Central memory CD4-positive, alpha-beta T cell (primary cell): ENCODE measurements around the gene NUP93.
"Not testable (repeated sequence)": the region's sequence is repeated elsewhere in the genome, so short reads cannot be mapped to it uniquely, and the experiment has no call there.

ENCODE experiments used
- DNase-seq: peaks from one replicate; pipeline ENCODE4 v3.0.0; 2022

The NUP93 gene

DNA sequence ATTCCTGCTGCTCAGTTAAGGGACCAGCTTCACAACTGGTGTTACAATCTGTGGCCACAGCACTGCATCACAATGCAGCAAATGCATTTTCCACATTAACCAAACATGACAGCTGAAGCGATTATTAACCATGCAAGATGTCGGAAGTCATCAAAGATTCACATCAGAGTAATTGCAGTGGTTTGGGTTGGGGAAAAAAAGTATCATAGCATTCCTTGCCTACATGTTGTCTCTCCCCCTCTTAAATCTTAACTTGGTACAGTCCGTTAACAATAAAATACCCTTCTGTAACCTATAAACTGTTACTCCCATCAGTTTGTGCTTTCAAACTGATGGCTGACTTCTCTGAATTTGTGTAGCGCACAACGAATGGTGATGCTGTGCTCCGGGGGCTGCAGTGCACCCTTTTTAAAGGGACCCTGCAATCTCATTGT is 51.6 kb downstream of the NUP93 start:
- DNase-seq: no peak

DNA sequence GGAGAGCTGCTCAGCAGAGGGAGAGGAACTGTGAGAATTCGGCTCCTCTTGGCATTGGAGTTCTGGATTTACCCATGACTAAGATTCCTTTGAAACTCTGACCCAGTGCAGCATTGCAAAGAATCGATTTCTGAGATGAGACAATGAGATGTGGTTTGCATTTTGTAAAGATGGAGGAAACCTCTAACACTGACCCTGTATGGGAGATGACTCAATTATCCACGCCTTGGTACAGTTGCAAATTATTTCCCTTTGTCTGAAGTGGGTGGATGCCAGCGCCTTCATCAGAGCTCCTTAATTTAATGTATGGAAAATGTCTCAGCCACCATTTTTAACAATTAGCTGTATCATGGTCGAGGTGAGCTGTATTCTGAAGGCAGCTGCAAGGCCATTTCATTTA is 53.4 kb downstream of the NUP93 start:
- DNase-seq: no peak

DNA sequence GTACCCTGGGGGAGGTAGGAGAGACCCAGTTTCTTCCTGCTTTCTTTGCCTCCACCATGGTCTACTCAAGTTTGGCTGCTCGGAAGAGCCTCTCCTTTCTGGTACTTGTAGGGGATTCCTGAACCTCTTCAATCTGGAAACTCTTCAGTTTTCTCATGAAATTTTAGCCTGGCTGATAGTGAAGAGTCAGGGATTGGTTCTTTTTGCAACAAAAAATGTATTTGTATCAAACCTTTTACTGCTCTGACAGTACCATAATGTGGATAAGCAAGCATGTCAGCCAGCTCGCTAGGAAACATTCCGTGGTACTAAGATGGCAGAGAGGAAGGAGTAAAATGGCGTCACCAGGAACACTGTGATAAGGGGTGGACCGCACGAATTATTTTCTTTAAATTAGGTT is 55.4 kb downstream of the NUP93 start:
- DNase-seq: no peak

DNA sequence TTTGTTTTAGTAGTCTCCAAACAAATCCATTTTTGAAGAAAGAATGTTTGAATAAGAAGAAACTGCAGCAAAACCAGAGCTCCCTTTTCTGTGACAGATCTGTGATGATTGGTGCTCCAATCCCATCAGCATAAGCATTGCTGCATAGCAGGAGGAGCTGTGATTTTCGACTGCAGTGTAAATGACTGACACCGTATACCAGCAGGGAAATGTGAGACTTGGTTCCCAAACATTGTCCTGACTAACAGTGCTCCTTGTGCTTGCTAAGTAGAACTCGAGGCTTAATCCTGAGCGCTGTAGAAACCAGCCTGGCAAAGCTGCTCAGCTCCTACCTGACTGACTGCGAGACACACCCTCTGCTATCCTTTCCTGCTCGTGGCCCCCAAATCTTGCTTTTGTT is 57.2 kb downstream of the NUP93 start:
- DNase-seq: no peak

DNA sequence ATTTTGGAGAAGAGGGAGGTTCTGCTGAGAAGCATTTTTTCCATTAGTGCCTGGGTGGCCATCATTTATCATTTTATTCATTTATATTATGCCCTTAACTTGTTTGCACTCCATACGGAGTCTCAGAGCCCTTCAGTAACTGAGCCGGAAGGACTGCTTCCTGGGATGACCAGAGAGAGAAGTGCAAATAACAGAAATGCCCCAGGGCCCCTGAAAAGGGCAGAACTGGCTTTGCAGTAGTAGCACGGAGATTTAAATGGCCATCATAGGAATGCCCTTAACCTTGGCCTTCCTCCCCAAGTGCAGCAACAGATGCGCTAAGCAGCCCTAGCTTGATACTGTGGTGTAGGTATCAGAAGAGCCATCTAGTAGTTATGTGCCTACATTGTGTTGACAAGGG is 58.5 kb downstream of the NUP93 start:
- no peak for DNase-seq

DNA sequence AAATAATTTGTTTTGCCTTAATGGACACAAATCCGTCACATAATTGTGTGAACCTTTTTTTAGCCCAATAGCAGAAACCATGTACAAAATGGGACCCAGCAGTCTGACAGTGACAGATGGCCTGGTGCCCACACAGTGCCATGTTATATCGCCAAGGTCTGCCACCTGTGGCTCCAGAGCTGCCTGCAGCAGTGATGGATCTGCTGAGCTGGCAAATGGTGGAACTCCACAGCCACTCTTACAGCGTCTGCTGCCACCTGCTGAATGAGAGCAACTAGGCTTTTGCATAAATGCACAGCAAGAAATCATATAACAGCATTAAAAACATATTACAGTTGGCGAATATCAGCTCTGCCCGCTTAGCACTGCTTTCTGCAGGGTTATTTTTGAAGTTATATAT is 59.4 kb downstream of the NUP93 start:
- DNase-seq: peak; percentile 3

DNA sequence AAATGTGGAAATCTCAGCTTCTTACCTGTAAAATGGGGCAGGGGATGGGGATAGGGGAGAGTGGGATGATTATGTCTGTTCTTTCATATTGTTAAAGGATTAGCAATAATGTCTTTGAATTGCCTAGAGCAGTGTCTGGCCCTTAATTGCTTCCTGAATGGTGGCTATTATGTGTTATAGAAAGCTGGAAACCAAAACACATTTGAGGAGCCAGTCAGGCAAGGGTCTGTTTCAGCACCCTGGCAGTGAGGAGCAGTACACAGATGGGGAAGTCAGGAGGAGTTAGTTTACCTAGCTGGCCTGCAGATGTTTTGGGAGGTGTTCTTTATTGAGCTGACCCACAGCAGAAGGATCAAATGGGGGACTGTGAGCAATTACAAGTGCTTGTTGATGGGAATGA is 63.0 kb downstream of the NUP93 start:
- no peak for DNase-seq

DNA sequence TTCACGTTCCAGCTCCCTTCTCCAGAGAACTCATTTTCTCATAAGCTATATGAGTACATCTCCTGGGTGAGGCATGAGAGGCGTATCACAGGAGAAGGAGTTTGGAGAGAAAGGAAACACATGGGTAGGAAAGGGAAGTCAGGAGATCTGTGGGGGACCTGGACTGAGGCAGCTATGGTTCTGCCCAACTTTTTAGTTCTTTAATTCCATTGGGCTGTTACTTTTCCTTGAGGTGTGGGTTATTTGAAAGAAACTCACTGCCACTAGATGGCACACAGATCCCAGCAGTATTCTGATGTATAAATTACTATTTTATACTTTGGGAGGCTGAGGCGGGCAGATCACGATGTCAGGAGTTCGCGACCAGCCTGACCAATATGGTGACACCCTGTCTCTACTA is 63.6 kb downstream of the NUP93 start:
- DNase-seq: no peak

DNA sequence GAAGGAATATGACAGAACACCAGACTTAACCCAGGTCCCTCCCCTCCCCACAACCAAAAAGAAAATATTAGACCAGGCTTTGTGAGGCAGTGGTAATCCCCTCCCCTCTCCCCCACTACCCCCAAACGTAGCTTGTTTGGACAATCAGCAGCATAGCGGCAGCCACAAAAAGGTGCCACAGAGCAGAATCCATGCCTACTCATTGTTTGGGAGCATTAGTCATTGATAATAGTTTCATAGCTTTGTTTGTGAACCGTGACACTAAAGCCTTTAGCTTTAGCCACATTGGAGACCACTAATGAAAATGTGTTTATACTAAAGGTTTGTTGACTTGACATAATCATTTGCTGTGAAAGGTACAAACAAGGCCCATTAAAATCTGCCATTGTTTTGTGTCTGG is 65.1 kb downstream of the NUP93 start:
- no peak for DNase-seq

DNA sequence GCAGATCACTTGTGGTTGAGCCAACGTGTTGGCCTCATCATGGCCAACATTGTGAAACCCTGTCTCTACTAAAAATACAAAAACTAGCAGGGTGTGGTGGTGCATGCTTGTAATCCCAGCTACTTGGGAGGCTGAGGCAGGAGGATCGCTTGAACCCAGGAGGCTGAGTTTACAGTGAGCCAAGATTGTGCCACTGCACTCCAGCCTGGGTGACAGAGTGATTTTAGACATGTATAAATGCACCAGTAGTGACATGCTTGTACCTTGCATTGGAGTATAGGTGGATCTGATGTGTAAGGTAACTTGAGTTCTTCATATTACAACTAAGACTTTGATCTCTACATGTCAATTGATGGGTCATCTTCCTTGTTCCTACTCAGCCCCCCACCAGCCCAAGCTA is 67.1 kb downstream of the NUP93 start:
- not testable (repeated sequence) for DNase-seq

DNA sequence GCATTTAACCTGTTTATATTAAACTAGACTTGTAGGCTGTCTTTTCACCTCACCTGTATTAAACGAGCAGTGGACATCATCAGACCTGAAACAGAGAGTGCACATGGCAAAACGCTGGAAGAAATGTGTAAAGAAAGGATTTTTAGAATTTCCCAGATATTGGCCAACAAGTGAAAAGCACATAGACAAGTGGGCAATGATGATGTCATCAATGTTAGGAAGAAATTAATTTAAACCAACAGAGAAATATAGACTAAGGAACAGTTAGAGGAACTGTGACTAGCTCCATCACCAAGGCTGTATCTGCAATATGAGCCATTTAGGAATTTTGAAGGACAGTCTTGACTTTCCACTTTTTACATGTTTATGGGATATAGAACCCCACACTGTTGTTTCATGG is 67.9 kb downstream of the NUP93 start:
- no peak for DNase-seq

DNA sequence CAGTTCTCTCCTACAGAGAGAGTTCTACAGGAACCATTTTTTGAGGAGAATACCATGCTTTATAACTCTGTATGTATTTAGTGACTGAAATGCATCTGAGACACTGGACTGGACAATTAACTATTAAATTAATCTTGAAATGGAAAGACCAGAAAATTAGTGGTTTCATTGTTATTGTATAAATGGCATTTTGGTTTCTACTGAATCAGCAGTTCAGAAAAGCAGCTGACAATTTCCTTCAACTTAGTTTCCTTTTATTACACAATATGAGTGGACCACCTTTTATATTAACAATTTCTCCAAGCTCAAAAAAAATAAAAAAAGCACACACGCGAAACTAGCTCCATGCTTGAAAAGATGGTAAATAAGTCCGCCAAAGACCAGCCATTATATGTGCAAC is 69.0 kb downstream of the NUP93 start:
- DNase-seq: no peak

DNA sequence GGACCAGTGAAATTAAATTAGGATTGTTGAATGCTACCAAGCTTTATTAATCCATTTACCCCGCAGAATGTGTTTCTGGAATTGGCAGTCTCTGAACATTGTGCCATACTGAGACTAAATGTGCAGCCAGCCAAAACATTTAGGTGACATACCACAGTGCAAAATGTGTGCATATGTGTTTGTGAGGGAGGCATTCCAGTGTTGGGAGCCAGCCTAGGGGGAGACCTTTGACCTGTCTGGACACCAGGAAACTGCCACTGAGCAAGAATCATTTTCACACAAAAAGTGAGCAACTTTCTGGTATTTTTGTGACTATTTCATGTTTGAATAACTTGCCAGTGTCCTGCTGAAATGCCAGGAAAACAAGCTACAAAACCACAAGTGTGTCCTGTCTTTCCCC is 70.4 kb downstream of the NUP93 start:
- no peak for DNase-seq

DNA sequence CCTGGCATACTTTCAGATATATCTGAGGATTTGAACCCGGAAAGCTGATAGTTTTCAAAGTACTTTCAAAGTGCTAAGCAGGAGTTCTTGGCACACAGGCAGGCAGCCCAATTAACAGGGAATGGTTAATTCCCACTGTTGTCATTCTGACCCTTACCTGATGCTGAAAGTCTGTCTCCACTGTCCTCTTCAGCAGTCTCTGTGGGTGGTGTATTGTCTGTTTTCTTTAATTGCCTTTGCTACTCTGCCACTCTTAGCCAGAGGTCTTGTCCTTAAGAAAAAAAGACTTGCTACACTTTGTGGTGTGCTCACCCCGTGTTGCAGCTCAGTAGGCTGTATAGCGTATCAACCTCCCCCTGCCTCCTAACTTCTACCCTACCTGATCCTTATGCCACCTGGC is 71.8 kb downstream of the NUP93 start:
- DNase-seq: no peak

DNA sequence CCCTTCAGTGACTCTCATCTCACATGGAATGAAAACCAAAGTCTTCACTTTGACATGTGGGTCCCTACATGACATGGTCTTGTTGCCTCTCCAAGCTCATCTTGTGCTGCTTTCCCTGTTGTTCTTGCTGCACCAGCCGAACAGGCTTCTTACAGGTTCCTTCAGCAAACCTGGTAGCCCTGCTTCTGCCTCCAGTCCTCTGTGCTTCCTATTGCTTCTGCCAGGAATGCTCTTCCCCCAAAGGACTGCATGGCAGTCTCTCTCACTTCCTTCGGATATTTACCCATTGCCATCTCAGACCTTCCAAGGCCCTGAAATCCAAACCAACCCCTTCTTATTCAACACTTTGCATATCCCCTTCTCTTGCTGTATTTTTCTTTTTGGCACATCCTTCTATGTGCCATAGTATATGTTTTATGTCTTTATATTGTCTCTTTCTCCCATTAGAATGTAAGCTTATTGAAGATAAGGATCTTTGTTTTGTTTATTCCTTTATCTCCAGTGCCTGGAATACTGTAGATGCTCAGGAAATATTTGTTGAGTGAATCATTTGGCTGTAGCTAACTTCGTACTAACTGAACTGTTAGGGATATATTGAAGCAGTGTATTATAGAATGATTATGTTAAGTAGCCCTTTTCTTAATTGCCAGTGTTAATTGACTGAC is 77.2 kb downstream of the NUP93 start:
- no peak for DNase-seq

DNA sequence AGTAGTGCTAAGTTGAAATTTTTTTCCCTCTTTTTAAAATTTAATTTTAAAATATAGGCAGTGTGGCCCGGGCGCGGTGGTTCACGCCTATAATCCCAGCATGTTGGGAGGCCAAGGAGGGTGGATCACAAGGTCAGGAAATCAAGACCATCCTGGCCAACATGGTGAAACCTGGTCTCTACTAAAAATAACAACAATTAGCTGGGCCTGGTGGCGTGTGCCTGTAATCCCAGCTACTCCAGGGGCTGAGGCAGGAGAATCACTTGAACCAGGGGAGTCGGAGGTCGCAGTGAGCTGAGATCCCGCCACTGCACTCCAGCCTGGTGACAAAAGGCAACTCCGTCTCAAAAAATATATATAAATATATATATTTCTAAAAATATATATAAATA is 77.7 kb downstream of the NUP93 start:
- not testable (repeated sequence) for DNase-seq

DNA sequence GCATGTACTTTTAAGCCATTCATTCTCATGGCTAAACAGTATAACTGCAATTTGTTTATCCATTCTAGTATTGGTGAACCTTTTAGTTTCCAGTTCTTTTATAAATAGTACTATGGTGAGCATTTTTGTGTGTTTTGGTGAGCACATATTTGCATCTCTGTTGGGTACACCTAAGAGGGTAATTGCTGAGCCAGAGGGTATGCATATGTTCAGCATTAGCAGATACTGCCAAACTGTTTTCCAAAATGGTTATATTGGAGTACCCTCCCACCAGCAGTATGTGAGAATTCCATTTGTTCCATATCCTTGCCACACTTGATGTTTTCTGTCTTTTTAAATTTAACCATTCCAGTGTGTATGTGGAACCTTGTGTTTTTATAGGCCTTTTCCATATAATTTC is 81.0 kb downstream of the NUP93 start:
- no peak for DNase-seq

DNA sequence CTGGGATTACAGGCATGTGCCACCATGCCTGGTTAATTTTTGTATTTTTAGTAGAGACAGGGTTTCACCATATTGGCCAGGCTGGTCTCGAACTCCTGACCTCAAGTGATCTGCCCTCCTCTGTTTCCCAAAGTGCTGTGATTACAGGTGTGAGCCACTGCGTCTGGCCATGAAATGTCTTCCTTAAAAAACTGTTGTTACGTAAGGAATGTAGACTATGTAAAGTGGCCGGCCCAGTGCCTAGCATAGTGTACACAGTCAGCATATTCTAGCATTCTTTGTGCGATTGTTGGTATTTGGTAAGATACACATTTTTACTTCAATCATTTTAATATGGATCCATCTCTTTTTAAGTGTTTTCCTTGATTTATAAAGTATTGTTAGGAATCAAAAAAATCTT is 81.7 kb downstream of the NUP93 start:
- DNase-seq: not testable (repeated sequence)

DNA sequence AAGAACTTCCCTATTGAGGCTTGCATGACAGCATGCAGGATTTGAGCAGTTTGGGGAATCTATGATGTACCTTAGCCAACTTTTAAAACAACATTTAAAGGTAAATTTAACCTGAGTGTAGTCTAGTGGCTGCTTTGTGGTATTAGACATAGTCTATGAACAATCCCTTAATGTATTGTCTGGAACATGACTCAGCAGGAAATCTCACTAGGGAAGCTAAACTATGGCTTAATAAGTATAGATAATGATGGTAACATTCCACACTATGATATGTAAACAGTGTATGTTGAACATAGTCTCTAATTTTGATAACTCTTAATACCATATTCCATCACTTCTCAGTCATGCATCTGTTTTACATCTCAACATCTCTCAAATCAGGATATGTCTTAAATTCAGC is 83.0 kb downstream of the NUP93 start:
- DNase-seq: no peak

DNA sequence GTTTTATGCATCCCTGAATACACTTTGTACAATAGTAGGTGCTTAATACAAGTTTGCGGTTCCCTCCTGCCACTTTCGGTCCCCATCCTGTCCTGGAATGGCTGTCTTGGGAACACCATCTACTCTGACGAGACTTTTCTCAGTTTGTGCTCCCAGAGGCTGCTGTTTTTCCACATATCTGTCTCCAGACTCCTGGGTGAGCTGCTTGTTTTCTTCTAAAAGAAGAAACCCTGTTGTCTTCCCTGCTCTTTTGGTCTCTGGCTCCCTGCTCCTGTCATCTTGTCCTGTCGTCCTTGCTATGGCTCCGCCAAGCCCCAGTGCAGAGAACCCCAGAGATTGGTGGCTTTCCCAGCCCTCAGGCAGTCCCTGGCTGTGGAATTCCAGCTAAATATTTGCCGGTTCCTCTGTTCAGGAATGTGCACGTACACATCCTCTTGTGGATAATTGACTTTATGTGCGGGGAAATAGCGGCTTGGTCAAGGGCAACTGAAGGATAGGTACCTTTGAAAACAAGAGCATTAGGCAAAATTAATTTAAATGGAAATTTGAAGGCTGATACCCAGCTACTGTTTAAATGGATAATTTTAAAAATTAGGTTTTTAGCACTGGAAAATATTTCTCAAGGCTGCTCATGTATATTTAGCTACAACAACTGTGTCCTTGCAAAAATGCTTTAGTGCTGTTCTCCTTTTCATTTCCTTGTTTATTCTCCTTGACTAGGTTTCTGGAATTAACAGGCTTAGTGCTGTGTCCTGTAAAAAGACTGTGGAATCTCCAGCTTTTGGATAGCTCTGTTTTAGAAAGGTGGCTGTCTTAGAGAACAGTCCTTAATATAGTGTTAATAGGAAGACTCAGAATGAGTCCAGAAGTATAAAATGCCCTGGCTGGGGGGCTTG is 84.9 kb downstream of the NUP93 start:
- no peak for DNase-seq

DNA sequence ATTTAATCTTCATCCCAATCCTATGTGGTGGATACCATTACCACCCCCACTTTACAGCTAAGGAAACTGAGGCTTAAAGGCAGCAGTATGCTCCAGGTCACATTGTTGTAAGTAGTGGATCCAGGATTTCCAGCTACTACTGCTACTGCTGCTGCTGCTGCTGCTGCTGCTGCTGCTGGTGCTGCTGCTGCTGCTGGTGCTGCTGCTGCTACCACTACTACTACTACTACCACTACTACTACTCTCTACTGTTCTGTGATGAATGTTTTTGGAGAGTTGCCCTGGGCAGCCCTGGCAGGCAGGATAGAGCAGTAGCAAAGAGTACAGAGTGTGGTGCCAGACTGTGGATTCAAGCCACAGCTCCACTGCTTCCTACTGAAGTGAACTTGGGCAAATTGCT is 85.8 kb downstream of the NUP93 start:
- DNase-seq: no peak

DNA sequence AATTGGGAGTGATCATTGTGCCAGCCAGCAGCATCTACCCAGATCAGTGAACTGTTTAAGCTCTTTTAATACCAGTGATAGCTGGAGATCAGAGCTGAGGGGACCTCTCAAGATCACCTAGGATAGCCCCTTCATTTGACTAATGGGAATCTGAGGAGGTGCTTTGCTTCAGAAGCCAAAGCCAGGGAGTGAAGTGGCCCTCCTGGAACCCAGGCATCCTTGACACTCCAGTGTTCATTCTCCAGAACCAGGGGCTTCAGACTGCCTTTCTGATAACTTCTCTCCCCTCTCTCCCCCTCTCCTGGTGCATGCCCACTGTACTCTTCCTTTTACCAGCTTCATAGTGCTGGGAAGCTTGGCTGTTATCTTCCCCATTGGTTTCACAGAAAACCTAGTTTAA is 87.1 kb downstream of the NUP93 start:
- DNase-seq: no peak

DNA sequence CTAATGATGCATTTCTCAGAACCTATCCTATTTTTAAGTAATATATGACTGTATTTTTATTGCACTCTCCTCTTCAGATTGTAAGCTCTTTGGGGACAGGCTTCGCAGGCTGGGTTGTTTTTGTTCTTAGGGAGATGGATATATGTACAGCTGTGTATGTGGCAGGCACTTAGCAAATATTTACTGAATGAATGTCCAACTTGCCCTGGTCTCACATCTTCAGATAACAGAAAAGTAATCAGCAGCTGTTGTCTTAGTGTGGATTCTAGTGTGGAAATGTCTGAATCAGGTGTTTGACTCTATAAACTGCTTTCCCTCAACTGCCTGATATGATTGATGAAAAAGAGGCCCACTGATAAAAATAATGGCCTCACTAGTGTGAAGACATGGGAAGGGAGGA is 88.0 kb downstream of the NUP93 start:
- DNase-seq: no peak

DNA sequence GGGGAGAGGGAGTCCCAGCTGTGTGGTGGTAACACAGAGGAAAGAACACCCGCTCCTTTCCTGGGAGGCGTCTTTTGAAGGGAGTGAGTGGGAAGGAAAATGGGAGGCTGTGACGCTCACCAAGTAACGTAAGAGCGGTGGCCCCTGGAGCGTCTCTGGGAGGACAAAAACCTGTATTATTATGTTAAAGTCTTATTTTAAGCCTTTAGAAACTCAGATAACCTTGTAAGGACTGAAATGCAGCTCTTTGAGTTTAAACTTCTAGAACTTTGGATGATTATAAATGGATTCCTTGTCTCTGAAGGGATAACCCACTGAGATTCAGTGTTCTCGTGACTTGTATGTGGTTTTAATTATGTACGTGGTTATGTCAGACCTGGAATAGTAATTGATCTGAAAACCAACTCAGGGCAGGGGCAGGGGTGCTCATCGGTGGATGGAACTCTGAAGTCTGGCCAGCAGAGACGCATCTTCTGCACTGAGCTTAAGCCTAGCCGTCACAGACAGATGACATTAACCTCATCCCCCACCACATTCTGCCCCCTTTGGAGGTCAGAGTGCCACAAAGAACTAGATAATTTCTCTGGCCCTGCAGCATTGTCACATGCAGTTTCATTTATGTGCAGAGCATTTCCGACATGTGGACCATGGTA is 93.3 kb downstream of the NUP93 start:
- DNase-seq: no peak
